ENCODE results near the gene CIAO1.

CIAO1 gene

DNA sequence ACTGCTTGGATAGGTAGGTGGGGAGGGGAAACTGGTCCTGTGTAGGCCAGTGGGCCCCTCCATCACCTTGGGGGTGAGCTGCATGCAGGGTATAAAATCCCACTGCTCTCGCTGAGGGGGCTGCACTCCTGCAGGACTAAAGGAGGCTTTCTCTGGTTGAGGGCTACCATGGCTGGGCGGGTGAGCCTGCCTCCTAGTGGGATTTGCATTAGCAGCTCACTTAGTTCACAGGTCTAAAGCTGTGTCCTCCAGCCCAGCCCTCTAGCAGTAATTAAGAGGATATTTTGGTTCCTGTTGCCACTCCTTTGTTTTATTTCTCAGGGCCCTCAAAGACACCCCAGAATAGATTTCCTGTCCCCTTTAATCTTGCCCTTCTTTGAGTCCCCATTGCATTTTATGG lies 24.8 kb upstream of the CIAO1 start:
- Mint-ChIP-seq H3K4me1 (ENCODE audit: low read depth) (peaks cover 72% of the 10 kb centered on the region), H3K27ac (peak overlapping the region; percentile 94), H3K4me3 (peak overlapping the region; percentile 68), H3K9me3 (no peaks in the 10 kb centered on the region), H3K36me3 (ENCODE audit: low read depth) (peaks cover 39% of the 10 kb centered on the region), H3K27me3 (no peaks in the 10 kb centered on the region)
- intact Hi-C loops (cut with micrococcal nuclease): no loop called here

DNA sequence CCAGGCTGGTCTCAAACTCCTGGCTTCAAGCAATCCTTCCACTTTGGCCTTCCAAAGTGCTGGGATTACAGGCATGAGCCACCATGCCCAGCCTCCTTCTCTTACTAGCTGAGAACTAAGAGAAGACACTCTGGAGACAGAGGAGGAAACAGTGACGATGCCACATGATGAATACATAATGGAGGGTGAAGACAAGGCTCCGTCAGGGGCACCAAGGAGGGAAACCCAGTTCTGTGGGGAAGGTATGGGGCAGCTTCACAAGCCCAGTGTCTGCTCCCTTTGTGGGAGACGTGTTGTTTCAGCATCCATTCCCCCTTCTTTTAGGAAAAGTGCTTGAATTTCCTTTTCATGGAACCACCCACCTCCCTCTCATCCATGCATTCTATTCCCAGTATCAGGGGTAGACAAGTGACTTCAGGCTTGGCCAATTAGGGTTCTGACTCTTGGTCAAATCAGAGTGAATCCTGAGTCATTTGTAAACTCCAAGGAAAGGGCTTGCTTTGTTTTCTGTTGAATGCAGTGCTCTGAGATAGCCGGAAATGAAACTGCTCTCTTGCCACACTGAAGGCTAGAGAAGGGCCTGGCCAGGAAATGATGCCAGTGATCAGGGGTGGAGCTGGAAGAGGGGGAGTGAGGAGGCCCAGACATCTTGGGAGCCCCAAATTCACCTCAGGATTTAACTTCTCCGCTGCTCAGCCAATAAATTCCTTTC lies 24.0 kb upstream of the CIAO1 start:
- Mint-ChIP-seq H3K36me3 (ENCODE audit: low read depth) (peaks cover 47% of the 10 kb centered on the region), H3K4me3 (peak overlapping the region; percentile 68), H3K27ac (peak overlapping the region; percentile 94), H3K9me3 (no peaks in the 10 kb centered on the region), H3K27me3 (no peaks in the 10 kb centered on the region), H3K4me1 (ENCODE audit: low read depth) (peaks cover 80% of the 10 kb centered on the region)
- intact Hi-C loops (cut with micrococcal nuclease): loop anchor here (2.0 kb wide), 1 partner anchor 33 kb away; the partner anchor contains the start of gene STARD7

DNA sequence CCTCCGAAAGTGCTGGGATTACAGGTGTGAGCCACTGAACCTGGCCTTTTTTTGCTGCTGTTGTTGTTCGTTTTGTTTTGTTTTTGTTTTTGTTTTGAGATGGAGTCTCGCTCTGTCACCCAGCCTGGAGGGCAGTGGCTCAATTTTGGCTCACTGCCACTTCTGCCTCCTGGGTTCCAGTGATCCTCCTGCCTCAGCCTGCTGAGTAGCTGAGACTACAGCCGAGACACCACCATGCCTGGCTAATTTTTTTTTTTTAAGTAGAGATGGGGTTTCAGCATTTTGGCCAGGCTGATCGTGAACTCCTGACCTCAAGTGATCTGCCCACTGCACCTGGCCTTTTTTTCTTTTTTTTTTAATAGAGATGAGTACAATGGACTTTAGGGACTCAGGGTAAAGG lies 22.2 kb upstream of the CIAO1 start:
- Mint-ChIP-seq H3K4me1 (ENCODE audit: low read depth) (peaks cover 95% of the 10 kb centered on the region), H3K9me3 (no peaks in the 10 kb centered on the region), H3K27me3 (no peaks in the 10 kb centered on the region), H3K4me3 (no peak overlapping the region), H3K36me3 (ENCODE audit: low read depth) (peaks cover 49% of the 10 kb centered on the region), H3K27ac (peak overlapping the region; percentile 94)
- intact Hi-C loops (cut with micrococcal nuclease): loop anchor here (2.0 kb wide), 1 partner anchor 35 kb away; the partner anchor contains the start of gene STARD7

DNA sequence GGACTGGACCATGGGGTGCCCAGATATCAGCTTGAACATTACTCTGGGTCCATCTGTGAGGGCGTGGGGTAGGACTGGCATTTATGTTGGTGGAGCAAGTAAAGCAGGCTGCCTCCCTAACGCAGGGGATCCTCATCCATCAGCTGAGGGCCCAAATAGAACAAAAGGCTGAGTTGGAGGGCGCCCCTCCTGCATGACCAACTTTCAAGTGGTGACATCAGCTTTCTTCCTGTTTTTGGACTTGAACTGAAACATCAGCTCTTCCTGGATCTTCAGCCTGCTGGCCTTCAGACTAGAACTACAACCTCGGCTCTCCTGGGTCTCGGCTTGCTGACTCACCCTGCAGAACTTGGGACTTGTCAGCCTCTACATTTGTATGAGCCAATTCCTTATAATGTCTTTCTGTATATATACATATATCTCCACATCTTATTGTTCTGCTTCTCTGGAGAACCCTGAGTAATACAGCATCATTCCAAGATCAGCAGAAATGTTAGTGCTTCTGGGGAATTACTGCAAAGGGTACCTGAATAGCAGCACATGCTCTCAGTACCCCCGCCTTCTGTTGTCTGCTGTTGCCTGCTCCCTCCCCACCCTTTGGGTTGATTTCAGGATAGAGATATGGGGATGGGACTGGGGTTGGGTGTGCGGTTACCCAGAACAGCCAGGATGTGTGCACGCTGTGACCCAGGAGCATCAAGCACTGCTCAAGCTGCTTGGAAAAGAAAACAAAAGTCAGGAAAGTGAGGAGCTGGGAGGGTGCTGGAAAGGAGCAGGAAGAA lies 20.2 kb upstream of the CIAO1 start:
- no peaks in the 10 kb centered on the region for H3K27me3 Mint-ChIP-seq
- H3K4me3 Mint-ChIP-seq: peak overlapping the region; percentile 39
- no peaks in the 10 kb centered on the region for H3K9me3 Mint-ChIP-seq
- peaks cover 53% of the 10 kb centered on the region for H3K36me3 Mint-ChIP-seq (ENCODE audit: low read depth)
- intact Hi-C loops (cut with micrococcal nuclease): loop anchor here (2.0 kb wide), 1 partner anchor 15 kb away; no protein-coding TSS in a partner anchor
- peaks cover 94% of the 10 kb centered on the region for H3K4me1 Mint-ChIP-seq (ENCODE audit: low read depth)
- peak overlapping the region; percentile 94 for H3K27ac Mint-ChIP-seq

DNA sequence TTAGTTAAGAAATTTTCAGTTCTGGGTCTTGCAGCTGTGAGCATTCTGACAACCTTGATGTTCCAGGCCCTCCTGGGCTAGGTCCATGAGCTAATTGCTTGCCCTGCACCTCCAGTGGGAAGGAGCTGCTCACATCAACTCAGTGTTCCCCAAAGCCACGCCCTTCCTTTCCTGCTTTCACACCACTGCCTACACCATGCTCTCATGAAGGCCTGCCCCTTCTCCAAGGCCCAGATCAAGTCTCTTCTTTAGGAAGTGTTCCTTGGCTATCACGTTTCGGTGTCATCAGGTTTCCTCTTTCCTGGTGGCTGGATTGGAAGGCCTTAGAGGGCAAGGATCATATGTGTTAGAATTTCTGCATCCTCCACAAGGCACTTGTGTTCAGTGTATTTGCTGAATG lies 19.0 kb upstream of the CIAO1 start:
- Mint-ChIP-seq H3K27ac (peak overlapping the region; percentile 94), H3K9me3 (no peaks in the 10 kb centered on the region), H3K36me3 (ENCODE audit: low read depth) (peaks cover 63% of the 10 kb centered on the region), H3K4me3 (no peak overlapping the region), H3K4me1 (ENCODE audit: low read depth) (peaks cover 94% of the 10 kb centered on the region), H3K27me3 (no peaks in the 10 kb centered on the region)
- intact Hi-C loops (cut with micrococcal nuclease): loop anchor here (1.0 to 2.0 kb wide), 2 partner anchors 8 to 14 kb away; no protein-coding TSS in a partner anchor

DNA sequence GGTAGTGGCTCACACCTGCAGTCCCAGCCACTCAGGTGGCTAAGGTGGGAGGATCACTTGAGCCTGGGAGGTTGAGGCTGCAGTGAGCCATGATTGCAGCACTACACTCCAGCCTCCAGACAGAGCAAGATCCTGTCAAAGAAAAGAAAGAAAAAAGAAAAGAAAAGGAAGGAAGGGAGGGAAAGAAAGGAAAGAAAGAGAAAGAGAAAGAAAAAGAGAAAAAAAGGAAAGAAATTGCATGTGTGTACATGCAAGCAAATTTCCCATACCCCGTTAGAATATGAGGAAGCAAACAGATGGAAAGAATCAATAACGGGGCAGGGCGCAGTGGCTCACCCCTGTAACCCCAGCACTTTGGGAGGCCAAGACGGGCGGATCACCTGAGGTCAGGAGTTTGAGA lies 18.1 kb upstream of the CIAO1 start:
- Mint-ChIP-seq H3K4me3 (no peak overlapping the region), H3K9me3 (no peaks in the 10 kb centered on the region), H3K4me1 (ENCODE audit: low read depth) (peaks cover 94% of the 10 kb centered on the region), H3K27ac (peak overlapping the region; percentile 94), H3K27me3 (no peaks in the 10 kb centered on the region), H3K36me3 (ENCODE audit: low read depth) (peaks cover 72% of the 10 kb centered on the region)
- intact Hi-C loops (cut with micrococcal nuclease): loop anchor here (1.0 to 2.0 kb wide), 2 partner anchors 7 to 13 kb away; no protein-coding TSS in a partner anchor

DNA sequence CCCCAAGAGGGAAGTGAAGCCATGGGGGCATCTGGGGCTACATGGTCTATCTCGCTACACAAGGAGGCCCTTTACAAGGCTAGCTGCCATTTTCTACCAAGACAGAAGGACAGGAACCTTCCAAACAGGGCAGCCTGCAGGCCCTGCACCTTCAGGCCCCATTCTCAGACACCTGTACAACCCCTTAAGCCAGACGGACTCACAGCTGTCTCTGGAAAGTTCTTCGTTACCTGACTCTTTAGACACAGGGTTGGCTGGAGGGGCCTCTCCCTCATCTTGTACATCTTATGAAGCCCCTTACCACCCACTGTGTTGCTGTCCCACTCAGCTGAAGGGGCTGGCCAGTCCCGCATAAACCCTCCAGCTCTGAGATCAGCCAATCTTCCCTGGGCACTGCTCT lies 17.4 kb upstream of the CIAO1 start:
- intact Hi-C loops (cut with micrococcal nuclease): no loop called here
- H3K4me3 Mint-ChIP-seq: no peak overlapping the region
- H3K9me3 Mint-ChIP-seq: no peaks in the 10 kb centered on the region
- peak overlapping the region; percentile 6 for H3K27ac Mint-ChIP-seq
- H3K27me3 Mint-ChIP-seq: no peaks in the 10 kb centered on the region
- peaks cover 79% of the 10 kb centered on the region for H3K36me3 Mint-ChIP-seq (ENCODE audit: low read depth)
- H3K4me1 Mint-ChIP-seq (ENCODE audit: low read depth): peaks cover 95% of the 10 kb centered on the region

DNA sequence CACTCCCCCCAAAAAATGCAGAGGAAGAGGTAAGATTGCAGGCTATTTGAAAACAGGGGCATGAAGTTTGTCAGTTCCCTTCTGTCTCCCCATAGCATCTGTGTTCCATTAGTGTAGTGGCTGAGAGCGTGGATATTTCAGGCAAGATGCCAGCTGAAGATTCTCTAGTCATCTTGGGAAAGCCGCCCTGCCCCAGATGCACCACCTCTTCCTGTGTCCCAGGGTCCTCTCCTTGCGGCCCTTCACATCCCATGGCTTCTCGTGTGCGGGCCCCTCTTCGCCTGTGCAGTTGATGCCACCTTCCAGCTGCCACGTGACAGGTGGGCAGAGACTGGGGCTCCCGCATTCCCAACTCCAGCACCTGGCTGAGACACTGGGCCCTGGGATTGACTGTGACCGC lies 16.4 kb upstream of the CIAO1 start:
- H3K27ac Mint-ChIP-seq: peak overlapping the region; percentile 52
- no peaks in the 10 kb centered on the region for H3K27me3 Mint-ChIP-seq
- no peaks in the 10 kb centered on the region for H3K9me3 Mint-ChIP-seq
- intact Hi-C loops (cut with micrococcal nuclease): no loop called here
- peaks cover 79% of the 10 kb centered on the region for H3K36me3 Mint-ChIP-seq (ENCODE audit: low read depth)
- H3K4me1 Mint-ChIP-seq (ENCODE audit: low read depth): peaks cover 95% of the 10 kb centered on the region
- H3K4me3 Mint-ChIP-seq: no peak overlapping the region

DNA sequence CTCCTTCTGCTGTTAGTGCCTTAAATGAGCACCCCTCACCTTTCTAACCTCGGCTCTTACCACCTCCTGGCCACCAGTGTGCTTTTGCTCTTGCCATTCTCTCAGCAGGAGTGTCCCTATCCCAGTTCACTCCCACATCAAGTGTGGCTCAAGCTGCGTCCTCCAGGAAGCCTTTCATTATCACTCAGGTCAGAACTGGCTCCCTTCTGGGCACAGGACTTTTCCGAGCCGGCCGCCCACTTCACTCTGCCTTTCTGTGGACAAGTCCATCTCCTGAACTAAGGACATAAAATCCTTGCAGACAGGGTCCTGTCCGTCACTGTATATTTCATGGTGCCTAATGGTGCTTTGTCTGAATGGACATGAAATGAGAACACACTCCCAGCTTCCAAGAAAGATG lies 15.8 kb upstream of the CIAO1 start:
- Mint-ChIP-seq H3K36me3 (ENCODE audit: low read depth) (peaks cover 83% of the 10 kb centered on the region), H3K9me3 (no peaks in the 10 kb centered on the region), H3K27ac (peak overlapping the region; percentile 52), H3K4me1 (ENCODE audit: low read depth) (peaks cover 96% of the 10 kb centered on the region), H3K4me3 (no peak overlapping the region), H3K27me3 (no peaks in the 10 kb centered on the region)
- intact Hi-C loops (cut with micrococcal nuclease): no loop called here

DNA sequence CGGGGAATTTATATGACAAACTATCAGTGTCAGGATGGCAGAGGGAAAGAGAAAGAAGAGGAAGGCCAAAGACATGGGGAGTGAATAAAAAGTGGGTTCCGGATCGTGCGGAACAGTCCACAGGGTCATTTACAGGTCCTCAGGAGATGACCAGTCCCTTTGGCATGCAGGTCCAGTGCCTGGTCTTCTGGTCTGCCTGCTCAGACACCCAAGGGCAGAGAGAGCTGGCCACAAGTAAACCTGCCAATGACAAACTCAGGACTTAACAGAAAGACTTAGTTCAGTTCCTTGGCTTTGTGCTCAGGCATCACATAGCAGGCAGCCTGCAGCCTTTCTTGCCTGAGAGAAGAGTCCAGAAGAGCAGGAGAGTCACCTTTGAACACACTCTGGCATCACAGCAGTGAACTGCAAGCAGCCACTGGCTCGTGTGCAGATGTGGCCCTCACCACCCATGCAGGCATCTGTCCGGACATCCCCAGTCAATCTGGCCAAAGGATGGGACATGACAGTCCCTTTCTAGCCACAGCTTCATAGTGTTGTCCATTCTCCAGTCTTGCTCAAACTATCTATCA lies 14.2 kb upstream of the CIAO1 start:
- H3K36me3 Mint-ChIP-seq (ENCODE audit: low read depth): peaks cover 89% of the 10 kb centered on the region
- peaks cover 95% of the 10 kb centered on the region for H3K4me1 Mint-ChIP-seq (ENCODE audit: low read depth)
- no peak overlapping the region for H3K4me3 Mint-ChIP-seq
- H3K27me3 Mint-ChIP-seq: no peaks in the 10 kb centered on the region
- intact Hi-C loops (cut with micrococcal nuclease): no loop called here
- H3K27ac Mint-ChIP-seq: peak overlapping the region; percentile 99
- no peaks in the 10 kb centered on the region for H3K9me3 Mint-ChIP-seq

DNA sequence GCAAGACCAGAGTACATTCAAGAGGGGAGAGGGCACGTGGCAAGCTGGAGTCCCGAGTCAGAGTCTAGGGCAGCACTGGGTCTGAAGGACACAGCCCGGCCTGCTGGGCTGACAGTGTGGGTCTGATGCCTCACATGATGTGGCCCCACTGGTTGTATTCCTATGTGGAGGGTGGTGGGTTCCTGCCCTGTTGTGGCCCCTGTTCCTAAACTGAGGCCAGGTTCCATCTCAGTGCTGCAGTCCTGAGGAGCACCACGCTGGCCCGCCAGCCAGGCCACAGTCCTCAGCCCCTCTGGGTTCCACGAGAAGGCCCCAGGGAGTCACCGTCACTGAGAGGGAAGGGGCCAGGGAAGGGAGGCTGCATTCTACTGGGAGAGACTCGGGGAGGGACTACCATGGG lies 13.5 kb upstream of the CIAO1 start:
- H3K4me1 Mint-ChIP-seq (ENCODE audit: low read depth): peaks cover 95% of the 10 kb centered on the region
- H3K27ac Mint-ChIP-seq: peak overlapping the region; percentile 99
- no peaks in the 10 kb centered on the region for H3K9me3 Mint-ChIP-seq
- H3K27me3 Mint-ChIP-seq: no peaks in the 10 kb centered on the region
- H3K36me3 Mint-ChIP-seq (ENCODE audit: low read depth): peaks cover 88% of the 10 kb centered on the region
- H3K4me3 Mint-ChIP-seq: no peak overlapping the region
- intact Hi-C loops (cut with micrococcal nuclease): no loop called here

DNA sequence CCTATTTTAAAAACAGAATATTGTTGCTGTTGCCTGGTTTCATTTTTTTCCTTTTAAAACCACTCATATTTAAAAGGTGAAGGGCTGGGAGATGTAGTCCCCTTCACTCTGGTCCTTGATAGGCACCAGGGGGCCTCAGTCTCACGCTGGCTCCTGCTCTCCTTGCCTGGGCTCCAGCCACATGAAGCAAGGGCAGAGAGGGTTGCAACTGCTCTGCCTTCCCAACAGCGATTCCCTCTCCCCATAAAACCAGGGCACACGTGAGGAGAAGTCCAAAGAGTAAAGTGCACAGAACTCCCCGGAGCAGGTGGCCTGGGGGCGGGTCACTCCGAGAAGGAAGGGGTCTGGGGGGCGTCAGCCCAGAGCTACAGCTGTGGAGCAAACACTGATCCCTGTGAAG lies 13.0 kb upstream of the CIAO1 start:
- intact Hi-C loops (cut with micrococcal nuclease): no loop called here
- H3K36me3 Mint-ChIP-seq (ENCODE audit: low read depth): peaks cover 85% of the 10 kb centered on the region
- no peak overlapping the region for H3K4me3 Mint-ChIP-seq
- no peaks in the 10 kb centered on the region for H3K9me3 Mint-ChIP-seq
- H3K27ac Mint-ChIP-seq: peak overlapping the region; percentile 99
- peaks cover 95% of the 10 kb centered on the region for H3K4me1 Mint-ChIP-seq (ENCODE audit: low read depth)
- no peaks in the 10 kb centered on the region for H3K27me3 Mint-ChIP-seq

DNA sequence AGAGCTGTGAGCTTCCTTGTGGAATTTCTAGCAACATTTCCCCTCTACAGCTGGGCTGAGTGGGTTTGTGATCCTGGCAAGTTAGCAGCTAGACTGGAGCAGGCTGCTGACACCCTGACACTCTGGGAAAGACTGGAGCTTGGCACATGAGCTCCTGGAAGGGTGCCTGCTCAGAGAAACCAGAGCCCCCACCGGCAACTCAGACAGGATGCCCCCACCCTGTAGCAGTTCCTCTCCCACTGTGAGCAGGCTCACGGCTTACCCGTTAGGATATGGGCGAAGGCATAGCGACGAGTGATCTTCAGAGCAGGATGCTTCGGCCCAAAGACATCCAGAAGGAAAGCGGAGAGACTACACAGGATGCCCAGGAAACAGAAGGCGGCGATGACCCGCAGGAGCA lies 11.5 kb upstream of the CIAO1 start:
- H3K4me3 Mint-ChIP-seq: no peak overlapping the region
- intact Hi-C loops (cut with micrococcal nuclease): no loop called here
- H3K9me3 Mint-ChIP-seq: no peaks in the 10 kb centered on the region
- no peaks in the 10 kb centered on the region for H3K27me3 Mint-ChIP-seq
- peaks cover 89% of the 10 kb centered on the region for H3K36me3 Mint-ChIP-seq (ENCODE audit: low read depth)
- H3K27ac Mint-ChIP-seq: peak overlapping the region; percentile 99
- peaks cover 98% of the 10 kb centered on the region for H3K4me1 Mint-ChIP-seq (ENCODE audit: low read depth)

DNA sequence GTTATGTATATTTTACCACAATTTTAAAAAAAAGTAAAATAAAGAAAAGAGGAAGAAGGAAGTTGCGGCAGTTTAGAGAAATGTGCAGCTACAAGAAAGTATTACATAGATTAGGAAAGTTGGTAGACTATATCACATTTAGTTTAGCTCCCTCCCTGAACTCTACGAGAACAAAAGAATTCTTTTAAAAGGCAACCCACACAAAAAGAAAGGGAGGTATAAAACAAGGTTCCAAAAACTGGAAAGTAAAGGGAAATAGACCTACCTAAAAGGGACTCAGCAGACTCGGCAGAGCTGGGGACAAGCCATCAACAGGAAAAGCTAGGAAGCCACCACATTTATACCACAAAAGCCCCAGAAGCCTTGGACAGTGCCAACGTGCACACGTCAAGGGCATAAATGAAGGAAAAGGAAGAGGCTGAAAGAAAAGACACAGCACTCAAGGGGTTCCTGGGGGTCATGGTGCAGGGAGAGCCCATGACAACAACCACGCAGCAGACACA lies 9.4 kb upstream of the CIAO1 start:
- peak overlapping the region; percentile 67 for H3K4me3 Mint-ChIP-seq
- H3K4me1 Mint-ChIP-seq (ENCODE audit: low read depth): peaks cover 98% of the 10 kb centered on the region
- no peaks in the 10 kb centered on the region for H3K9me3 Mint-ChIP-seq
- peaks cover 89% of the 10 kb centered on the region for H3K36me3 Mint-ChIP-seq (ENCODE audit: low read depth)
- intact Hi-C loops (cut with micrococcal nuclease): no loop called here
- no peaks in the 10 kb centered on the region for H3K27me3 Mint-ChIP-seq
- H3K27ac Mint-ChIP-seq: peak overlapping the region; percentile 99
